ENCODE results near the gene LCOR.

DNA sequence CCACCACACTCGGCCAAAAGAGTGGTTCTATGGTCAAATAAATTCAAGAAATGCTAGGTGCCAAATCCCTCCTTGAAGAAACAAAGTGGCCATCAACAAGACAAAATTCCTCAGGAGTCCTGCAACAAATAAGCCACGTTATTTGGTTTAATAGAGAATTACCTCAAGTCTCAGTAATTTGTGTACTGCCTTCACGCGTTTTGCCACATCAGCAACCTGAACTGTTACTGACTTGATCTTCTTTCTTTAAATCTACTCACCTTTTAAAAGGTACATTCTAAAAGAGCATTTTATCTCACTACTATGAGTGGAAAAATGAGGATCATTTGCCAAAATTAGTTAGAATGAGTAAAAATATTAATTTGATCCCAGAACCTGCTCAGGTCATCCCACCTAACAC lies 34.6 kb upstream of the LCOR start:
- TF ChIP-seq GABPA (IDR thresholded peaks at IDR 0.05 in 1 of 2, conservative IDR thresholded peaks at IDR 0.05 in 1 of 2), result no peak
- TF ChIP-seq, protein P1, sequence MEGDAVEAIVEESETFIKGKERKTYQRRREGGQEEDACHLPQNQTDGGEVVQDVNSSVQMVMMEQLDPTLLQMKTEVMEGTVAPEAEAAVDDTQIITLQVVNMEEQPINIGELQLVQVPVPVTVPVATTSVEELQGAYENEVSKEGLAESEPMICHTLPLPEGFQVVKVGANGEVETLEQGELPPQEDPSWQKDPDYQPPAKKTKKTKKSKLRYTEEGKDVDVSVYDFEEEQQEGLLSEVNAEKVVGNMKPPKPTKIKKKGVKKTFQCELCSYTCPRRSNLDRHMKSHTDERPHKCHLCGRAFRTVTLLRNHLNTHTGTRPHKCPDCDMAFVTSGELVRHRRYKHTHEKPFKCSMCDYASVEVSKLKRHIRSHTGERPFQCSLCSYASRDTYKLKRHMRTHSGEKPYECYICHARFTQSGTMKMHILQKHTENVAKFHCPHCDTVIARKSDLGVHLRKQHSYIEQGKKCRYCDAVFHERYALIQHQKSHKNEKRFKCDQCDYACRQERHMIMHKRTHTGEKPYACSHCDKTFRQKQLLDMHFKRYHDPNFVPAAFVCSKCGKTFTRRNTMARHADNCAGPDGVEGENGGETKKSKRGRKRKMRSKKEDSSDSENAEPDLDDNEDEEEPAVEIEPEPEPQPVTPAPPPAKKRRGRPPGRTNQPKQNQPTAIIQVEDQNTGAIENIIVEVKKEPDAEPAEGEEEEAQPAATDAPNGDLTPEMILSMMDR (IDR thresholded peaks at IDR 0.05; ENCODE audit: low read depth, low read length, missing input control), result no peak
- no peak for TF ChIP-seq RXRA (IDR thresholded peaks at IDR 0.05)
- TF ChIP-seq, protein P2, sequence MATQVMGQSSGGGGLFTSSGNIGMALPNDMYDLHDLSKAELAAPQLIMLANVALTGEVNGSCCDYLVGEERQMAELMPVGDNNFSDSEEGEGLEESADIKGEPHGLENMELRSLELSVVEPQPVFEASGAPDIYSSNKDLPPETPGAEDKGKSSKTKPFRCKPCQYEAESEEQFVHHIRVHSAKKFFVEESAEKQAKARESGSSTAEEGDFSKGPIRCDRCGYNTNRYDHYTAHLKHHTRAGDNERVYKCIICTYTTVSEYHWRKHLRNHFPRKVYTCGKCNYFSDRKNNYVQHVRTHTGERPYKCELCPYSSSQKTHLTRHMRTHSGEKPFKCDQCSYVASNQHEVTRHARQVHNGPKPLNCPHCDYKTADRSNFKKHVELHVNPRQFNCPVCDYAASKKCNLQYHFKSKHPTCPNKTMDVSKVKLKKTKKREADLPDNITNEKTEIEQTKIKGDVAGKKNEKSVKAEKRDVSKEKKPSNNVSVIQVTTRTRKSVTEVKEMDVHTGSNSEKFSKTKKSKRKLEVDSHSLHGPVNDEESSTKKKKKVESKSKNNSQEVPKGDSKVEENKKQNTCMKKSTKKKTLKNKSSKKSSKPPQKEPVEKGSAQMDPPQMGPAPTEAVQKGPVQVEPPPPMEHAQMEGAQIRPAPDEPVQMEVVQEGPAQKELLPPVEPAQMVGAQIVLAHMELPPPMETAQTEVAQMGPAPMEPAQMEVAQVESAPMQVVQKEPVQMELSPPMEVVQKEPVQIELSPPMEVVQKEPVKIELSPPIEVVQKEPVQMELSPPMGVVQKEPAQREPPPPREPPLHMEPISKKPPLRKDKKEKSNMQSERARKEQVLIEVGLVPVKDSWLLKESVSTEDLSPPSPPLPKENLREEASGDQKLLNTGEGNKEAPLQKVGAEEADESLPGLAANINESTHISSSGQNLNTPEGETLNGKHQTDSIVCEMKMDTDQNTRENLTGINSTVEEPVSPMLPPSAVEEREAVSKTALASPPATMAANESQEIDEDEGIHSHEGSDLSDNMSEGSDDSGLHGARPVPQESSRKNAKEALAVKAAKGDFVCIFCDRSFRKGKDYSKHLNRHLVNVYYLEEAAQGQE (IDR thresholded peaks at IDR 0.05), result no peak
- no peak for TF ChIP-seq YY1 (IDR thresholded peaks at IDR 0.05)
- TF ChIP-seq RAD21 (IDR thresholded peaks at IDR 0.05), result no peak
